ENCODE results near the gene VWA1.
"Not testable (repeated sequence)": the region's sequence is repeated elsewhere in the genome, so short reads cannot be mapped to it uniquely, and the experiment has no call there.

The VWA1 gene

DNA sequence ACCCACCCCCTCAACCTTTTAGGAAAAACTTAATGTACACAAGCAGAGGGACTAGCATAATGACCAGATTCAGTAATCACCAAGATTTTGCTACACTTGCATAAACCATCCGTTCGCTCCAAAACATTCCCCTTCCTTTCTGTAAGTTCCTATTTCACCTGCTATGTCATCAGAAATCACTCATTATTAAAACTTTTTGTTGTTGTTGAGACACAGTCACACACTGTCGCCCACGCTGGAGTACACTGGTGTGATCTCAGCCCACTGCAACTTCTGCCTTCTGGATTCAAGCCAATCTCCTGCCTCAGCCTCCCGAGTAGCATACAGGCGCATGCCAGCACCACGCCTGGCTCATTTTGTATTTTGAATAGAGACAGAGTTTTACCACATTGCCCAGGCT is 31.8 kb upstream of the VWA1 start:
- no peak for DNase-seq (ENCODE audit: low spot score)

DNA sequence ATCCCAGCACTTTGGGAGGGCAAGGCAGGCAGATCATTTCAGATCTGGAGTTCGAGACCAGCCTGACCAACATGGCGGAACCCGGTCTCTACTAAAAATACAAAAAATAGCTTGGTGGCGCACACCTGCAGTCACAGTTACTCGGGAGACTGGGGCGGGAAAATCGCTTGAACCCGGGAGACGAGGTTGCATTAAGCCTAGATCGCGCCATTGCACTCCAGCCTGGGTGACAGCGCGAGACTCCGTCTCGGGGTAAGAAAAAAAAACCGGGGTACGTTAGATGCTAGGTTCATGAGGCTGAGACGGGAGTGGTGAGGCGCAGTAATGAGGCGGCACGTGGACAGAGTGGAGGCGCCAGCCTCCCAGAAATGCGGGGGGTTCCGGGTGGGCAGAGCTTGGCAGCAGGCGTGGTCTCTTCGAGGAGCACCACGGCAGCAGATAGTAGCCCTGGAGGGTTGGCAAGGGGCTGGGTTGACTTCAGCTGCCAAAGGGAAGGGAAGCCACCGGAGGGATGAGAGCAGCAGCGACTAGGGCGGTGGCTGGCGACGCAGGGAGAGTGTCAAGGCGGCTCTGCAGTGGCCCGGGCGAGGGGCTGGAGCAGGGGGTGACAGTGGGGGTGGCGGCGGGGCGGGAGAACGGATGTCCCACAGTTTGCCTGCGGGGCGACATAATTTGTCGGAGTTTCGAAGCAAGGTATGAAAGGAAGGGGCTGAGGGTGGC is 29.2 kb upstream of the VWA1 start:
- DNase-seq (ENCODE audit: low spot score), result no peak

DNA sequence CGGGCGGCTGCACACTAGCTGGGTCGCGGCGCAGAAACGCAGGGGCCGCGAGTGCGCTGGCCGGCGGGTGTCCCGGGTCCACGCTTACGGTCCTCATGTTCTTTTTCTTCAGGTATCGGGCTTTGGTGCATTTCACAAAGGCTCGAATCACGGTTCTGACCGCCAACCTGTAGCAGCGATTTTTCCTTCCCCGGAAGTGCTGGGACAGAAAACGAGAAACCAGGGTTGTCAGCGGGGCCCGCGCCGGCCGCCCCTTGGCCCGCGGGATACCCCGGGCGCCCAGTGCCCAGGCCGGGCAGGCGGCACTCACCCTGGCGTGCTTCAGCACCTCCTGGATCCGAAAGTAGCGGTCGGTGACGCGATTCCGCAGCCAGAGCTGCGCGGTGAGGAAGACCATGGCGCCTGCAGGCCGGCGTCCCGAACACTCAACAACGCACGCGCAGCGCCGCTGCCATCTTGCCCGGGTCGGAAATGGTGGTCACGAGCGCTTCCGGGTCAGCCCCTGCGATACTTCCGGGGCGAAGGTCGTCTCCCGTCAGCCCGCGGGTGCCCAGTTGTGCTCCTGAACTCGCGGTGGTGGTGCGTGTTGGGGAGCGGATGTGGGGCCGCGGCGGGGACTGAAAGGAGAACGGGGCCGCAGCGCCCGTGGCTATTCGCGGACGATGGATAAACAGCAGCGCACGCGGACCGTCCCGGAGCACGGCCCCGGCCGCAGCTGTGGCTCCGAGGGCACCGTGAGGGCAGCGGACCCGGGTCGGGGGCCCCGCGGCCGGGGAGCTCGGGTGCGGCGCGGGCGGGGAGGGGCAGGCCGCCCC is 28.5 kb upstream of the VWA1 start, which contains the start of gene MRPL20:
TSS of gene MRPL20 (minus strand) at position 473 of the 815 bp plus-strand sequence. CDS start at position 397, 76 bp downstream.
- DNase-seq (ENCODE audit: low spot score), result peak; percentile 89

DNA sequence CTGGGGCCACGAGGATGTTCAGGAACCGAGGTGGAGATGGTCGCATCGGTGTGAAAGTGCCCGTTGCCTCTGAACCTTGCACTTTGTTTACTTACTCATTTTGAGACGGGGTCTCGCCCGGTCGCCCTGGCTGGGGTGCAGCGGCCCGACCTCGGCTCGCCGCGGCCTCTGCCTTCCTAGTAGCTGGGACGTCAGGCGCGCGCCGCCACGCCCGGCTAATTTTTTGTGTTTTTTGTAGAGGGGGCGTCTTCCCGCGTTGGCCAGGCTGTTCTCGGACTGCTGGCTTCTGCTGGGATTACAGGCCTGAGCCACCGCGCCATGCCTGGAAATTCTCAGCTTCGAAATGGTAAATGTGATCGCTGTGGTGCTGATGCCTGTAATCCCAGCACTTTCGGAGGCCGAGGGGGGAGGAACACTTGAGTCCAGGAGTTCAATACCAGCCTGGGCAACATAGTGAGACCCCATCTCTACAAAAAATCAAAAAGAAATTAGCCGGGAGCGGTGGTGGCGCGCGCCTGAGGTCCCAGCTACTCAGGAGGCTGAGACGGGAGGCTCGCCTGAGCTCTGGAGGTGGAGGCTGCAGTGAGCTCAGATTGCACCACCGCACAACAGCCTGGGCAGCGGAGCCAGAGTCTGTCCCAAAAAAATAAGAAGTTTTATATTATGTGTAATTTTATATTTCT is 27.7 kb upstream of the VWA1 start:
- DNase-seq (ENCODE audit: low spot score), result no peak

DNA sequence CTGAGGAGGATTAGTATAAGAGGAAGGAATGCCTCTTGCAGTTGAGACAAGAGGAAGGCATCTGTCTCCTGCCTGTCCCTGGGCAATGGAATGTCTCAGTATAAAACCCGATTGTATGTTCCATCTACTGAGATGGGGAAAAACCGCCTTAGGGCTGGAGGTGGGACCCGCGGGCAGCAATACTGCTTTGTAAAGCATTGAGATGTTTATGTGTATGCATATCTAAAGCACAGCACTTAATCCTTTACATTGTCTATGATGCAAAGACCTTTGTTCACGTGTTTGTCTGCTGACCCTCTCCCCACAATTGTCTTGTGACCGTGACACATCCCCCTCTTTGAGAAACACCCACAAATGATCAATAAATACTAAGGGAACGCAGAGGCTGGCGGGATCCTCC is 25.3 kb upstream of the VWA1 start:
- DNase-seq (ENCODE audit: low spot score), result not testable (repeated sequence)

DNA sequence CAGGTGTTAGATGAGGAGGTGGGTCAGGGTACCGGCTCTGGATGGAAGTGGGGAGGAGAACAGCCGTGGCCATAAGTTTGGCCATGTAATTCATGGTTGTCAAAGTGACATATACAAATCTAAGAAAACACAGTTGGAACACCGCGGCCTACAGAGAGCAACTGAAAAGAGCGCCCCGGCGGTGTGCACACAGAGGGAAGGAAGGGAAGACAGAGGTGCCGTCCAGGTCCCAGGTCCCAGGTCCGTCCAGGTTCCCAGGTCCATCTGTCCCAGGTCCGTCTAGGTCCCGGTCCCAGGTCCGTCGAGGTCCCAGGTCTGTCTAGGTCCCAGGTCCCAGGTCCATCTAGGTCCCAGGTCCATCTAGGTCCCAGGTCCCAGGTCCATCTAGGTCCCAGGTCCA is 23.9 kb upstream of the VWA1 start:
- no peak for DNase-seq (ENCODE audit: low spot score)

DNA sequence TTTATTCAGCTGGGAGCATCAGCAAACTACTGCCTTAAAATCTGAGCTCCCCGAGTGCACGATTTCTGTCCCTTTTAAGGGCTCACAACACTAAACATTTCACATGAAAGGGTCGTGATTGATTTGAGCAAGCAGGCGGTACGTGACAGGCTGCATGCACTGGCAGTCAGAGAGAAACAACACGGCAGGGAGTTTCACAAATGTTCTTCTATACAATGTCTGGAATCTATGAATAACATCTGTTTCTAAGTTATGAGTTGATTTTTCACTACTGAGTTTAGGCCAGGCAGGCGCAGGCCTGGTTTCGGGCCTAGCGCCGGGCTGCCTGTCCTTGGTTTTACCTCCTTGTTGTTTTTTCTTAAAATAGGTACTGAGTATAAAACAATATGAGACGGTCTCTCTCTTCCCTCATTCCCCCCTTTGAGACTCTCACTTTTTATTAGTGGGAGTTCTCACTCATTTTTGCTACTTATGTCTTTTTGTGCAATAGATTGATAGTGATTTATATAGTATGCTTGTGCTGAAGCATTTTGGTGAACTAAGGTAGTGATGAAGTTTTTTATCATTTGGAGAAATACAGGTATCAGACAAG is 23.1 kb upstream of the VWA1 start:
- DNase-seq (ENCODE audit: low spot score), result not testable (repeated sequence)

DNA sequence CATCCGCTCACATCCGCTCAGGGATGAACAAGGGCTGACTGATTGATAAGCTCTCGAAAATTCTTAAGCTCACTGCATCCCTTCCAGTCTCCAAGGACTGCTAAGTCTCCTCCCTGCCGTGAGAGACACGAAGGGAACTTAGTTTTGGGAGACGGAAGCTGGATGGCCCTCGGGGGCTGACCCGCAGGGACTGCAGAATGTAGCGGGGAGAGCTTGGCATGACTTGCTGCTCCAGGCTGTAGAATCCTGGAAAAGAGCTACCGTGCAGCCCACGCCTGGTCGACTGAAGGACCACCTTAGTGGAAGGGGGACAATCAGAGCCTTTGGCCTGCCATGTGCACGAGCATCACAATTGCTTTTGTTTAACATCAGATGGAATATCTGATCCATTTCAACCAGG is 19.7 kb upstream of the VWA1 start:
- no peak for DNase-seq (ENCODE audit: low spot score)

DNA sequence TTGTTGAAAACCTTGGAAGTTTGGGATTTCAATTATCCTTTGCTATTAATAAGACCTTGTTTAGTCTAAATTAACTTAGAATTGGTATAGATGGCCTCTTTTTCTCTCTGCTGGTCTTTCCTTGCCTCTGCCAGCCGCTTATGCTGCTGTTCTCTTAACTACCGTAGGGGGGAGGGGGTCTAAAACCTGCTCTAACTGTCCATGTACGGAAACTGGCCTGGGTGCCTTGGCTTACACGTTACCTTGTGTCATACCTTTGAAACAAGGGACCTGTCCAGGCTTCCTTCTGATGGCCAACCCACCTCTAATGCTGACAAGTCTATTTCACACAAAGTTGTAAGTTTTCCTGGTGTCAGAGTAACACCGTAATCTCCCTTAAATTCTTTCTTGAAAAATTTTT is 18.1 kb upstream of the VWA1 start:
- DNase-seq (ENCODE audit: low spot score), result not testable (repeated sequence)

DNA sequence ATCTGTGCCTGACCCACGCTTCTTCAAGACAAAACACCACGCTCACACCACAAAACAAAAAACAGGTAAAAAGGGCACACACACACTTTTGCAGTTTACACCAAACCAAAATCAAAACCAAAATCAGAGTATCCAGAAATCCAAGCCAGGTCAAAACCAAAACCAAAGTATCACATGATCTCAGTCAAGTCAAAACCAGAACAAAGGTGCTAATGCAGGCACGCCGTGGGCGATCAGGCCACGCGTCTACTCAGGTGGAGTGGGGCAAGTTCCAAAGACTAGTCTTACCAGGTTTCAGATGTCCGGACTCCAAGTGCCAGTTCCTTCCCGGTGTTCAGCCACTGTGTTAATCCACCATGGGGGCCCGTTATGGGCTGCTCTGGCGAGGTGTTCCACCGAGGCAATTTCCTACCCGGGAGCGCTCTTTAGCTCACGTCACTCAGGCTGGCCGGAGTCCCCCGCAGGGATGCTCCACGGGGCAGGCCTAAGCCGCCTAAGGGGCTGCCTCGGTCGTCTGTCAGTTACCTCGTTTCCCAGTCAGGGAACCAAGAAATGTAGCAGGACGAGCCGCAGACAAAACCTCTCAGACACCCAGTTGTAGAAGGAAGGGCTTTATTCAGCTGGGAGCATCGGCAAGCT is 17.5 kb upstream of the VWA1 start:
- not testable (repeated sequence) for DNase-seq (ENCODE audit: low spot score)

DNA sequence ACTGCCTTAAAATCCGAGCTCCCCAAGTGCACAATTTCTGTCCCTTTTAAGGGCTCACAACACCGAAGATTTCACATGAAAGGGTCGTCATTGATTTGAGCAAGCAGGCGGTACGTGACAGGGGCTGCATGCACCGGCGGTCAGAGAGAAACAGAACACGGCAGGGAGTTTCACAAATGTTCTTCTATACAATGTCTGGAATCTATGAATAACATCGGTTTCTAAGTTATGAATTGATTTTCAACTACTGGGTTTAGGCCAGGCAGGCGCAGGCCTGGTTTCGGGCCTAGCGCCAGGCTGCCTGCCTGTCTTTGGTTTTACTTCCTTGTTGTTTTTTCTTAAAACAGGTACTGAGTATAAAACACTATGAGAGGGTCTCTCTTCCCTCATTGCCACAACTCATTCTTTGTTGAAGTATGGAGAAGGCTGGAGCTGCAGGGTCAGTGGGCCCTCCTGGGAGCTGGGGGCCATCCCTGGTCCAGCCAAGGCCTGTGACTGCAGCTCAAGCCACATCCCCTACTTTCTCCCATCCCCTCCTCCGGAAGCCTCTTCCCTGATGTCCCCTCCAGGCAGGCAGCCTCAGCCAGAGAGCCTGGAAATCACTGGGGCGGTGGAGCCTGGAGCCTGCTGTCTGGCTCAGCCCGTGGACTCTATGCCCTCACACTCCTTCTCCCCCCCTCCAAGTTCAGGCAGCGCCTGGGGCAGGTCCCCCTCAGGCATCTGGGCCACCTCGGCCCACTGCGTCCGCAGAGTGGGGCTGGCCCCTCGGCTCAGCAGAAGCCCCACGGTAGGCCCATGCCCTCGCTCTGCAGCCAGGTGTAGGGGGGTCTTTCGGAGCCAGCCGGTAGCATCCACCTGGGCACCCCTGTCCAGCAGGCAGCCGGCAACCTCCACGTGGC is 16.8 kb upstream of the VWA1 start:
- DNase-seq (ENCODE audit: low spot score), result no peak

DNA sequence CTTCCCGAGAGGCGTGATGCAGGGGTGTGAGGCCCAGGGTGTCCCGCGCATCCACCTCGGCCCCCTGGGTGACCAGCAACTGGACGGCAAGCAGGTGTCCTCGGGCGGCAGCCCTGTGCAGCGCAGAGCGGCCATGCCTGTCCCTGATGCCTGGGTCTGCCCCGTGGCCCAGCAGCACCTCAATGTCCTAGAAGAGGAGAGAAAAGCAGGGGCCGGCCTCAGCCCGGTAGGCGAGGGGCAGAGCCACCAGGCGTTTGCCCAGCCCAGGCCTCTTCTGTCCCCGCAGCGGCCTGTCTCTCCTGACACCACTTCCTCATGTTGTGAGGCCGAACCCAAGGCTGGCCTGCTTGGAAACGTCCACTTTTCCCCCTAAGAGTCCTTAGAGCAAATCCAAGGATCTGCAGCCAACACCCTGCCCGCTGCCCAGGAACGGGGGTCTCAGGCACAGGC is 16.1 kb upstream of the VWA1 start:
- no peak for DNase-seq (ENCODE audit: low spot score)

DNA sequence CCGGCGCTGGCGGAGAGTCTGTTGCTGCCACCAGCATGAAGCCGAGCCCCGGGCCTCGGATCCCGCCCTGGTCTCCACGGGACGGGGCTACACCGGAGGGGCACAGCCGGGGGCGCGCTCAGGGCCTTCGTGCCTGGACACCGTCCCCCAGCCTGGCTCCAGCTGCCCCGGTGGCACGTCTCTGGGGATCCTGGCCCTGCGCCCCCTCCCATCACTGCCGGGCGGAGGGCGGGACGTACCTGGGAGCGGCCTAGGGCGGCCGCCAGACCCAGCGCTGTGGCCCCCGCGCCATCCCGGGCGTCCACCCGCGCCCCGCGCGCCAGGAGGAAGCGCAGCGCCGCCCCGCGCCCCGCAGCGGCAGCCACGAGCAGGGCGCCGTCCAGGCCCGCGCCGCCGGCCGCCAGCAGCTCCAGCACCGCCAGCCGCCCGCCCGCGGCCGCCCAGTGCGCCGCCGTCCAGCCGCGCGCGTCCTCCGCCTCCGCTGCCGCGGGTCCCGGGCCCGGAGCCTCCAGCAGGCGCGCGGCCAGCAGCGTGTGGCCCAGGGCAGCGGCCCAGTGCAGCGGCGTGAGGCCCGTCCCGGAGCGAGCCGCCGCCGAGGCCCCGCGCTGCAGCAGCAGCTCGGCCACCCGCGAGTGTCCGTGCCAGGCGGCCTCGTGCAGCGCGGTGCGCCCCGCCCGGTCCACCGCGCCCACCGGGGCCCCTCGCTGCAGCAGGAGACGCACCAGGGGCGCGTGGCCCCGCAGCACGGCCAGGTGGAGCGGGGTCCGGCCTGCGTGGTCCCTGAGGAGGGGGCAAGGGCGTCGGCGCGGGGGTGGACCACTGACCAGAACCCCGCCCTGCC is 15.5 kb upstream of the VWA1 start:
- no peak for DNase-seq (ENCODE audit: low spot score)

DNA sequence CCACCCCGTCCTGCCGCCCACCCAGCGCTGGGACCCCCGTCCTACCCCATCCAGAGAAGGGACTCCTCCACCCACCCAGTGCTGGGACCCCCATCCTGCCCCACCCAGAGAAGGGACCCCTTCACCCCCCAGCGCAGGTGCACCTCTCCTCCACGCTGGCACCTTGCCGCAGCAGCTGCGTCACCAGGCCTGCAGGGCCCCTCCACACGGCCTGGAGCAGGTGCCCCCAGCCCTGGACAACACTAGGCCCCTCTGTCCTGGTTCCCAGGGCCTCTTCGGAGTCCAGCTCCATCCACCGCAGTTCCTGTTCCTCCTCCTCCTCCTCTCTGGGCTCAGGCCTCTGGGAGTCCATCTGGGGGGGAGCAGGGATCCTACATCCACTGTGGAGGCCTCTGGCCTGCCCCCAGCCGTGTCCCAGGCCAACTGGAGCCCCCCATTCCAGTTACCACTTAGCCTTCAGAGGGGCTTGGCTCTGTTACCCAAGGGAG is 14.8 kb upstream of the VWA1 start:
- DNase-seq (ENCODE audit: low spot score), result no peak

DNA sequence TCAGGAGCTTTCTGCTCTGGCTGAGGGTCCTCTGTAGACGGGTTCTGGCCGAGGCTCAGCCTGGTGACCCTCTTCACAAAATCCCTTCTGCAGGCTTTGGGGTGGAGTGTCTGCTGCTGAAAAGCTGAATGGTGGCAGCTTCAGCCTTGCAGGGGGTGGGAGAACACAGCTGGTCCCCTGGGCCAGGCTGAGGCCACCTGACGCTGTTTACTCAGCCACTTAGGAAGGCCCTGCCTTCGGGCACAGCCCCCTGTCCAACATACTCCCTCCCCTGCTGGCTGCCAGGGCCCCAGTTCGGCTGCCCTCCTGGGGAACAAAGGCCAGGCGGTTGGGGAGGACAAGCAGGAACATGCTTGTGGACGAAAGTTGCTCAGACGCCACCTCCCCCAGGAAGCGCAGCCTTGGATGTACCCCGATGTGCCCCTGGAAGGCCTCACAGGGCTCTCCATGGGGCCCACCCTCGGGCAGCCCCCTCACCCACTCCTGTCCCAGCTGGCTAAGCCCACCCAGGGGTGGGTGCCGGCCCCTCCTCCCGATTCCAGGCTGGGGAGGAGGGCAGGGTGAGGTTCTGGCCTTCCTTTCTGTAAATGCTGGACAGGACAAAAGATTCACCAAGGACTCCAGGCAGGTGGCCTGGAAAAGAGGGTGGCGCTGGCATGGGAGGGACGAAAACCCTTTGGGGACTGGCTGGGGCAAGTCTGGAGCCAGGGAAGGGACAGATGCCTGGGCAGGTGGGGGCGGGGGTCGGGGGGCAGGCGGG is 14.2 kb upstream of the VWA1 start, which contains the start of gene ANKRD65:
TSS of gene ANKRD65 (minus strand) at position 130 of the 760 bp plus-strand sequence. CDS start 271 bp downstream, outside the sequence.
- DNase-seq (ENCODE audit: low spot score), result peak; percentile 74

DNA sequence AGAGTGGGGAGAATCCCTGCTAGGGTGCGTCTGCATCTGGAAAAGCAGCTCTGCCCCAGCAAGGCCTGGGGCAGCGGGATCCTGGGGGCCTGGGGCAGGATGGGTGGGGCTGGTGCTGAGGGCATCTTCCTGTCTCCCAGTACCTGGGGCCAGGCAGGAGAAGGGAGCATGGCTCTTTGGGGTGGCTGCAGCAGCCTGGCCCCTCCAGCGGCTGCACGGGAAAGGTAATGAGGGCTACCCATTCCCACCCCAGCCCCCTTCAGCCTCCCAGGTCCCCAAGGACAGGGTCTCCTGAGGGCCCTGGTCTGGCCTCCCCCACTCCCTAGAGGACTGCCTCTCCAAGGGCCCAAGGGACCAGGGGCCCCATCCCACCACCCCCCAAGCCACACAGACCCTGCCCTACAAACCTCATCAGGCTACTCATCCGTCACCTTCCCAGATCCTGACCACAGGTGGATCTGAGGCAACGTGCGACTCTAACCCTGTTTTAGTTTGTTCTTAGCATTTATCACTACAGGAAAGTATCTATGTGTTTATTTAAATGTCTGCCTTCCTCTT is 13.5 kb upstream of the VWA1 start:
- no peak for DNase-seq (ENCODE audit: low spot score)

DNA sequence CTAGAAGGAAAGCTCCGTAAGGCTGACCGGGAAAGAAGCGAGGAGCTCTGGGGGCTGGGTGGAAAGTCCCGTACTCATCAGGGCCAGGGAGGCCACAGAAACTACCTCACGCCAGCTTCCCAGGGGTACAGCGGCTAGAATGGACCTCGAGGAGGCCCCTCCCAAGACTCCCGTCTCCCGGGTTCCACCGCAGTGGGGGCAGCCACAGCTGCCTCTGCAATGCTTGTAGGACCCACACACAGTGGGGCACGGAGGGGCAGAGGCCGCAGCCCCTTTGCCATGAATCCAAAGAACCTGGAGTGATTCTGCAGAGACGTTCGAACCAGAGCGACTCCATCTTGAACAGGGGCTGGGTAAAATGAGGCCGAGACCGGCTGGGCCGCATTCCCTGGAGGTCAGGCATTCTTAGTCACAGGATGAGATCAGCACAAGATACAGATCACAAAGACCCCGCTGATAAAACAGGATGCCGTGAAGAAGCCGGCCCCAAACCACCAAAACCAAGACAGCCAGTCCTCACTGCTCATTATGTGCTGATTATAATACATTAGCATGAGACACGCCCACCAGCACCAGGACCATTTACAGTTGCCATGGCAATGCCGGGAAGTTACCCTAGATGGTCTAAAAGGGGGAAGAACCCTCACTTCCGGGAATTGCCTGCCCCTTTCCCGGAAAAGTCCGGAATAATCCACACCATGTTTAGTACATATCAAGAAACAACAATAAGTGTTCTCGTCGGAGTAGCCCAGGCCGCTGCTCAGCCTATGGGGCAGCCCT is 12.8 kb upstream of the VWA1 start:
- DNase-seq (ENCODE audit: low spot score), result no peak

DNA sequence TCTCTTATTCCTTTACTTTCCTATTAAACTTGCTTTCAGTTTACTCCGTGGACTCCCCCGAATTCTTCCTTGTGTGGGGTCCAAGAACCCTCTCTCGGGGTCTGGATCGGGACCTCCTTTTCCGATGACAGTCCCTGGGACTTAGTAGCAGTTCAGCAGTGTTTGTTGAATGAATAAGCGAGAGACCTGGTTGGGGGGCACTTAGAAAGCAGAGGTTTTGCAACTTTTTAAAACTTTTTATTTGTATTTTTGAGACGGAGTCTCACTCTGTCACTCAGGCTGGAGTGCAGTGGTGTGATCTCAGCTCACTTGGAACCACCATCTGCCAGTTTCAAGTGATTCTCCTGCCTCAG is 12.3 kb upstream of the VWA1 start:
- DNase-seq (ENCODE audit: low spot score), result no peak

Measured in globus pallidus (tissue), 1 donor.